T-helper 2 cell treated with Interferon-gamma antibody and Interleukin-4, amounts not matched to agents 5 μg/mL and 100 μg/mL, for 36 hours (primary cell): ENCODE data around the gene FARP1.
A peak's percentile ranks its signal among the peaks of the same experiment; 100 is the strongest.

Experiments
- DNase-seq: peaks from one replicate; pipeline ENCODE4 v3.0.0; 2021; ENCODE audit warnings: low spot score
- H3K27ac Mint-ChIP-seq: one replicate; pipeline ENCODE4 v1.8.0; 2021; ENCODE audit warnings: mild to moderate bottlenecking, mixed read lengths
- H3K27me3 Mint-ChIP-seq: one replicate; pipeline ENCODE4 v1.8.0; 2021; ENCODE audit warnings: low read depth, mixed read lengths
- H3K36me3 Mint-ChIP-seq: one replicate; pipeline ENCODE4 v1.8.0; 2021; ENCODE audit warnings: low read depth, mixed read lengths
- H3K4me1 Mint-ChIP-seq: one replicate; pipeline ENCODE4 v1.8.0; 2021; ENCODE audit warnings: low read depth, mixed read lengths
- H3K4me3 Mint-ChIP-seq: one replicate; pipeline ENCODE4 v1.8.0; 2022; ENCODE audit warnings: mild to moderate bottlenecking, moderate library complexity, mixed read lengths
- H3K9me3 Mint-ChIP-seq: one replicate; pipeline ENCODE4 v1.8.0; 2021; ENCODE audit warnings: mixed read lengths

Gene FARP1

GRCh38 chr13:98482476-98483444, 339.9 kb downstream of the FARP1 start:
- H3K27me3 Mint-ChIP-seq: no peaks in the 10 kb centered on the region
- H3K27ac Mint-ChIP-seq: no peak overlapping the region
- peaks cover 28% of the 10 kb centered on the region for H3K36me3 Mint-ChIP-seq
- H3K9me3 Mint-ChIP-seq: no peaks in the 10 kb centered on the region
- H3K4me1 Mint-ChIP-seq: peaks cover 62% of the 10 kb centered on the region
- H3K4me3 Mint-ChIP-seq: no peak overlapping the region
- no peak for DNase-seq

GRCh38 chr13:98483601-98484288, 340.9 kb downstream of the FARP1 start:
- Mint-ChIP-seq H3K4me3 (no peak overlapping the region), H3K27me3 (no peaks in the 10 kb centered on the region), H3K9me3 (no peaks in the 10 kb centered on the region), H3K36me3 (peaks cover 22% of the 10 kb centered on the region), H3K4me1 (peaks cover 57% of the 10 kb centered on the region), H3K27ac (peak overlapping the region; percentile 60)
- DNase-seq: no peak

- H3K36me3 Mint-ChIP-seq: peaks cover 18% of the 10 kb centered on the region
- DNase-seq: peak; percentile 67
These were observed 341.7 kb downstream of the FARP1 start for GRCh38 chr13:98484289-98485219.

DNA sequence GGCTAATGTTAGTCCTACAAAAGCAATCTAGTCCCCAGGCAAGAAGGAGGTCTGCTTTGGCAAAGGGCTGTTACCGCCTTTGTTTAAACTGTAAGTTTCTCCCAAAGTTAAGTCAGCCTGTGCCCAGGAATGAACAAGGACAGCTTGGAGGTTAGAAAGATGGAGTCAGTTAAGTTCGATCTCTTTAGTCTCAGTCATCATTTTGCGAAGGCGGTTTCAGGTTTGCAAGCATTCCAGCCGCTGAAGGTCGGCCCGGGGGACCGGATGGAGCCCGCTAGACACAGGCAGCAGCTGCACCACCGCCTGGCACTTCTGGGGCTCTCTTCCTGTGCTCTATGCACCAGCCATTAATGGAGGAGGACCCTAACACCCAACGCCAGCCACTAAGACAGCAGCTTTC, 342.7 kb downstream of the FARP1 start:
- no peaks in the 10 kb centered on the region for H3K9me3 Mint-ChIP-seq
- H3K27ac Mint-ChIP-seq: peak overlapping the region; percentile 62
- peaks cover 19% of the 10 kb centered on the region for H3K36me3 Mint-ChIP-seq
- H3K4me3 Mint-ChIP-seq: peak overlapping the region; percentile 56
- peaks cover 61% of the 10 kb centered on the region for H3K4me1 Mint-ChIP-seq
- DNase-seq: no peak
- H3K27me3 Mint-ChIP-seq: no peaks in the 10 kb centered on the region

More at GRCh38 chr13:98484289-98485219, 341.7 kb downstream of the FARP1 start:
- peak overlapping the region; percentile 62 for H3K27ac Mint-ChIP-seq
- no peaks in the 10 kb centered on the region for H3K27me3 Mint-ChIP-seq
- H3K4me1 Mint-ChIP-seq: peaks cover 57% of the 10 kb centered on the region
- H3K9me3 Mint-ChIP-seq: no peaks in the 10 kb centered on the region
- H3K4me3 Mint-ChIP-seq: peak overlapping the region; percentile 56

GRCh38 chr13:98486412-98486811, 343.5 kb downstream of the FARP1 start:
- H3K4me1 Mint-ChIP-seq: peaks cover 59% of the 10 kb centered on the region
- H3K27ac Mint-ChIP-seq: peak overlapping the region; percentile 50
- H3K27me3 Mint-ChIP-seq: no peaks in the 10 kb centered on the region
- peaks cover 13% of the 10 kb centered on the region for H3K36me3 Mint-ChIP-seq
- H3K4me3 Mint-ChIP-seq: no peak overlapping the region
- no peak for DNase-seq
- no peaks in the 10 kb centered on the region for H3K9me3 Mint-ChIP-seq

DNA sequence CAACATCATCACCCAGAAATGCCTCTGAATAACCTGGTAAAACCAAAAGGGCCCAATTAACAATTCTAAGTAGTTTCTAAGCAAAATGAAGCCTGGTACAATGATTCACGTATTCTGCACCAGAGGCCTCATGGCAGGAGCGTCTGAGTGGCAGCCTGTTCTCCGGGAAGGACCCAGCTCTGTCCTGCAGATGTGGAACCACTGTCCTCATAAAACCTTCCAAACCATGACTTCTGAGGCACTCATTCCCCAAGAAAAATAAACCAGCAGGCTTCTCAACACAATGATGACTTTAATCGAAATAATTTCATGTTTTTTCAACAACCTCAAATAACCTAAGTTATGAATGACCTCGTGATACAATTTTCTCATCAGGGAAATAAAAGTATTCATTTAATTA, 344.1 kb downstream of the FARP1 start:
- peaks cover 60% of the 10 kb centered on the region for H3K4me1 Mint-ChIP-seq
- H3K27me3 Mint-ChIP-seq: no peaks in the 10 kb centered on the region
- DNase-seq: no peak
- H3K9me3 Mint-ChIP-seq: no peaks in the 10 kb centered on the region
- peaks cover 8% of the 10 kb centered on the region for H3K36me3 Mint-ChIP-seq
- H3K4me3 Mint-ChIP-seq: no peak overlapping the region
- peak overlapping the region; percentile 50 for H3K27ac Mint-ChIP-seq

GRCh38 chr13:98487522-98487921, 344.6 kb downstream of the FARP1 start:
- Mint-ChIP-seq H3K4me1 (peaks cover 61% of the 10 kb centered on the region), H3K9me3 (no peaks in the 10 kb centered on the region), H3K27ac (no peak overlapping the region), H3K27me3 (no peaks in the 10 kb centered on the region), H3K36me3 (peaks cover 8% of the 10 kb centered on the region), H3K4me3 (no peak overlapping the region)
- no peak for DNase-seq

GRCh38 chr13:98488736-98489135, 345.8 kb downstream of the FARP1 start:
- DNase-seq: no peak
- no peak overlapping the region for H3K27ac Mint-ChIP-seq
- H3K9me3 Mint-ChIP-seq: no peaks in the 10 kb centered on the region
- no peak overlapping the region for H3K4me3 Mint-ChIP-seq
- peaks cover 5% of the 10 kb centered on the region for H3K36me3 Mint-ChIP-seq
- peaks cover 53% of the 10 kb centered on the region for H3K4me1 Mint-ChIP-seq
- no peaks in the 10 kb centered on the region for H3K27me3 Mint-ChIP-seq

GRCh38 chr13:98489446-98490194, 346.7 kb downstream of the FARP1 start:
- DNase-seq: no peak
- H3K4me1 Mint-ChIP-seq: peaks cover 48% of the 10 kb centered on the region
- H3K9me3 Mint-ChIP-seq: no peaks in the 10 kb centered on the region
- peak overlapping the region; percentile 9 for H3K27ac Mint-ChIP-seq
- no peaks in the 10 kb centered on the region for H3K27me3 Mint-ChIP-seq
- H3K4me3 Mint-ChIP-seq: no peak overlapping the region
- peaks cover 5% of the 10 kb centered on the region for H3K36me3 Mint-ChIP-seq

GRCh38 chr13:98490195-98490836, 347.4 kb downstream of the FARP1 start:
- Mint-ChIP-seq H3K36me3 (peaks cover 5% of the 10 kb centered on the region), H3K27ac (no peak overlapping the region), H3K27me3 (no peaks in the 10 kb centered on the region), H3K4me3 (no peak overlapping the region), H3K9me3 (no peaks in the 10 kb centered on the region), H3K4me1 (peaks cover 41% of the 10 kb centered on the region)
- DNase-seq: no peak

DNA sequence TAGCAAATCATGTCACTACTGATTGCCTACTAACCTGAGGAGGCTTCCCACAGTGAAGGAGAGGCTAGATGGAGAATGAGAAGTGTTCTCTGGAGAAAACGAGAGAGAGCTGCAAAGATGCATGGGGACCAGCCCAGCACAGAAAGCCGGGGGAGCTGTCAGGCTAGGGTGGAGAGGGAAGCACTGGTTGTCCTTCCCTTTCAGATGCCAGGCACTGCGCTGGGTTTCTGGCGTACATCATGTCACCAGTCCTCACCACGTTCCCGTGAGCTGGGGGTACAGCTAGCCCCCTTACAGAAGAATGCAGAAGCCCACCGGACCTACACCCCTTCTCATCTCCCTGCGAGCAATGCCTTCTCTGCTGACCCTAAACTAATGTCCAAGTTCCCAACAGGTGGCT, 348.0 kb downstream of the FARP1 start:
- H3K27ac Mint-ChIP-seq: no peak overlapping the region
- peaks cover 5% of the 10 kb centered on the region for H3K36me3 Mint-ChIP-seq
- H3K4me3 Mint-ChIP-seq: no peak overlapping the region
- H3K9me3 Mint-ChIP-seq: no peaks in the 10 kb centered on the region
- no peak for DNase-seq
- H3K27me3 Mint-ChIP-seq: no peaks in the 10 kb centered on the region
- peaks cover 35% of the 10 kb centered on the region for H3K4me1 Mint-ChIP-seq

GRCh38 chr13:98492335-98493041, 349.6 kb downstream of the FARP1 start:
- H3K36me3 Mint-ChIP-seq: peaks cover 4% of the 10 kb centered on the region
- no peak for DNase-seq
- peaks cover 27% of the 10 kb centered on the region for H3K4me1 Mint-ChIP-seq
- no peak overlapping the region for H3K4me3 Mint-ChIP-seq
- no peak overlapping the region for H3K27ac Mint-ChIP-seq
- no peaks in the 10 kb centered on the region for H3K27me3 Mint-ChIP-seq
- H3K9me3 Mint-ChIP-seq: no peaks in the 10 kb centered on the region
